Measurements from ENCODE around the gene AKR1C1.
"Not testable (repeated sequence)": the region's sequence is repeated elsewhere in the genome, so short reads cannot be mapped to it uniquely, and the experiment has no call there.

DNA sequence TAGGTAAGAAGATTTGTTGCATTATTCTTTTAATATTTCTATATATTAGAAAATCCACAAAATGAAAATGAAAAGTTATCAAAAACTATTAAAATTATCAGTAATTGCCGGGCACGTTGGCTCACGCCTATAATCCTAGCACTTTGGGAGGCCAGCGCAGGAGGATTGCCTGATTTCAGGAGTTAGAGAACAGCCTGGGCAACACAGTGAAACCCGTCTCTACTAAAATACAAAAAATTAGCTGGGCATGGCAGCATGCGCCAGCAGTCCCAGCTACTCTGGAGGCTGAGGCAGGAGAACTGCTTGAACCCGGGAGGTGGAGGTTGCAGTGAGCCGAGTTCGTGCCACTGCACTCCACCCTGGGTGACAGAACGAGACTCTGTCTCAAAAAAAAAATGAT is 29.3 kb downstream of the AKR1C1 start:
- TF ChIP-seq, protein P1, sequence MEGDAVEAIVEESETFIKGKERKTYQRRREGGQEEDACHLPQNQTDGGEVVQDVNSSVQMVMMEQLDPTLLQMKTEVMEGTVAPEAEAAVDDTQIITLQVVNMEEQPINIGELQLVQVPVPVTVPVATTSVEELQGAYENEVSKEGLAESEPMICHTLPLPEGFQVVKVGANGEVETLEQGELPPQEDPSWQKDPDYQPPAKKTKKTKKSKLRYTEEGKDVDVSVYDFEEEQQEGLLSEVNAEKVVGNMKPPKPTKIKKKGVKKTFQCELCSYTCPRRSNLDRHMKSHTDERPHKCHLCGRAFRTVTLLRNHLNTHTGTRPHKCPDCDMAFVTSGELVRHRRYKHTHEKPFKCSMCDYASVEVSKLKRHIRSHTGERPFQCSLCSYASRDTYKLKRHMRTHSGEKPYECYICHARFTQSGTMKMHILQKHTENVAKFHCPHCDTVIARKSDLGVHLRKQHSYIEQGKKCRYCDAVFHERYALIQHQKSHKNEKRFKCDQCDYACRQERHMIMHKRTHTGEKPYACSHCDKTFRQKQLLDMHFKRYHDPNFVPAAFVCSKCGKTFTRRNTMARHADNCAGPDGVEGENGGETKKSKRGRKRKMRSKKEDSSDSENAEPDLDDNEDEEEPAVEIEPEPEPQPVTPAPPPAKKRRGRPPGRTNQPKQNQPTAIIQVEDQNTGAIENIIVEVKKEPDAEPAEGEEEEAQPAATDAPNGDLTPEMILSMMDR (IDR thresholded peaks at IDR 0.05; ENCODE audit: extremely low read depth in 1 of 2, insufficient read depth in 1 of 2, low read depth in 1 of 2, low read length in 2 of 2), result not testable (repeated sequence)
- TF ChIP-seq, protein P2, sequence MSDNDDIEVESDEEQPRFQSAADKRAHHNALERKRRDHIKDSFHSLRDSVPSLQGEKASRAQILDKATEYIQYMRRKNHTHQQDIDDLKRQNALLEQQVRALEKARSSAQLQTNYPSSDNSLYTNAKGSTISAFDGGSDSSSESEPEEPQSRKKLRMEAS (IDR thresholded peaks at IDR 0.05; ENCODE audit: insufficient read depth, insufficient read length), result not testable (repeated sequence)
- TF ChIP-seq POLR2A (IDR thresholded peaks at IDR 0.05; ENCODE audit: low read depth, low read length), result not testable (repeated sequence)
